Stomach (tissue), 9 donors: Measurements from ENCODE around the gene TRMT6. TPM values are rescaled to one million over a fixed set of nuclear protein-coding genes. Genes with fewer than 3 reads are reported as not detected.

Experiments used
- DNase-seq, 2 donors: peaks; one replicate each; pipeline versions ENCODE4 v3.0.0 to v3.0.0-alpha.2; 2013 to 2019
- H3K27ac ChIP-seq, 5 donors: fragments of 200-600 bp in 4 of 5; sonication (generic) in 4 of 5; one replicate each; pipeline ENCODE4 v1.5.1; 2013 to 2019; ENCODE audit warnings: mild to moderate bottlenecking in 1 of 5, moderate library complexity in 1 of 5
- H3K27me3 ChIP-seq, 3 donors: fragments of 200-600 bp; sonication (generic); one replicate each; pipeline ENCODE4 v1.5.1; 2017 to 2019; ENCODE audit warnings: mixed run types in 1 of 3
- H3K36me3 ChIP-seq, 4 donors: fragments of 200-600 bp; sonication (generic); 1 replicate in 3 of 4; 2 replicates in 1 of 4; pipeline ENCODE4 v1.5.1; 2016 to 2019
- H3K4me1 ChIP-seq, 4 donors: fragments of 200-600 bp; sonication (generic); one replicate each; pipeline ENCODE4 v1.5.1; 2016 to 2019
- H3K4me3 ChIP-seq, 4 donors: fragments of 200-600 bp; sonication (generic) in 3 of 4; one replicate each; pipeline ENCODE4 v1.5.1; 2016 to 2019; ENCODE audit warnings: mild to moderate bottlenecking in 1 of 4
- H3K9me3 ChIP-seq, 4 donors: fragments of 200-600 bp; sonication (generic); one replicate each; pipeline ENCODE4 v1.5.1; 2016 to 2019
- EP300 ChIP-seq: sonication (generic); formaldehyde crosslinking; IDR thresholded peaks from one replicate; pipeline ENCODE4 v1.6.1; 2017; ENCODE audit warnings: antibody characterized with exemption
- POLR2A ChIP-seq, 4 donors: fragments of 450-650 bp; IDR thresholded peaks; one replicate each; pipeline ENCODE4 v1.6.1; 2016; ENCODE audit warnings: antibody characterized with exemption in 4 of 4, control low read depth in 2 of 4, mild to moderate bottlenecking in 1 of 4, moderate library complexity in 1 of 4
- POLR2AphosphoS5 ChIP-seq, 3 donors: sonication (generic); formaldehyde crosslinking; IDR thresholded peaks; one replicate each; pipeline ENCODE4 v1.6.1; 2016; ENCODE audit warnings: antibody characterized with exemption in 3 of 3
- WGBS, 5 donors: extraction: QIAGEN DNeasy Blood & Tissue Kit in 3 of 5; methylation state at CpG; one replicate each; pipeline versions ENCODE4 v1.1.5 to v1.1.7; 2013 to 2018; 5-methylcytosine and 5-hydroxymethylcytosine counted together
- intact Hi-C: fragments of 100-400 bp; cut with DNase I; formaldehyde crosslinking; loops from one replicate; pipeline ENCODE4 v1.15.1; 2023; ENCODE audit warnings: low total_unique reads
- polyA plus RNA-seq, 3 donors: library from polyadenylated mRNA; stranded (reverse); fragments of 200-250 nt; gene quantifications; one replicate each; pipeline ENCODE4 v1.2.3, GENCODE V29; 2013
- total RNA-seq, 5 donors: library from RNA; depleted of rRNA; stranded (reverse); fragments of >200 nt; gene quantifications; one replicate each; pipeline versions ENCODE4 v1.1.0 to v1.2.3, GENCODE V29; 2014 to 2016
- TF ChIP-seq, protein P1 (sequence below), 7 experiments: fragments of 450-650 bp in 4 of 7; fragments of 200-600 bp in 3 of 7; sonication (generic) in 3 of 7; IDR thresholded peaks; one replicate each; pipeline ENCODE4 v1.5.1; 2016 to 2019; ENCODE audit warnings: antibody characterized with exemption in 7 of 7, control low read depth in 2 of 7, mild to moderate bottlenecking in 1 of 7
- donor health status: healthy with polysubstance abuse.
- donor health status: Bipolar disorder and iron deficiency.
- donor health status: healthy.

The TRMT6 gene
- total and polyA plus RNA-seq, 8 donors, result 2.9 to 10.9 (median 8.0) TPM

GRCh38 chr20:5923493-5923892, 26.8 kb downstream of the TRMT6 start:
- intact Hi-C loops, result no loop called here
- peaks cover 0 to 20% (median 0%) of the 10 kb centered on the region in 3 donors for H3K27me3 ChIP-seq
- TF ChIP-seq, protein P1, sequence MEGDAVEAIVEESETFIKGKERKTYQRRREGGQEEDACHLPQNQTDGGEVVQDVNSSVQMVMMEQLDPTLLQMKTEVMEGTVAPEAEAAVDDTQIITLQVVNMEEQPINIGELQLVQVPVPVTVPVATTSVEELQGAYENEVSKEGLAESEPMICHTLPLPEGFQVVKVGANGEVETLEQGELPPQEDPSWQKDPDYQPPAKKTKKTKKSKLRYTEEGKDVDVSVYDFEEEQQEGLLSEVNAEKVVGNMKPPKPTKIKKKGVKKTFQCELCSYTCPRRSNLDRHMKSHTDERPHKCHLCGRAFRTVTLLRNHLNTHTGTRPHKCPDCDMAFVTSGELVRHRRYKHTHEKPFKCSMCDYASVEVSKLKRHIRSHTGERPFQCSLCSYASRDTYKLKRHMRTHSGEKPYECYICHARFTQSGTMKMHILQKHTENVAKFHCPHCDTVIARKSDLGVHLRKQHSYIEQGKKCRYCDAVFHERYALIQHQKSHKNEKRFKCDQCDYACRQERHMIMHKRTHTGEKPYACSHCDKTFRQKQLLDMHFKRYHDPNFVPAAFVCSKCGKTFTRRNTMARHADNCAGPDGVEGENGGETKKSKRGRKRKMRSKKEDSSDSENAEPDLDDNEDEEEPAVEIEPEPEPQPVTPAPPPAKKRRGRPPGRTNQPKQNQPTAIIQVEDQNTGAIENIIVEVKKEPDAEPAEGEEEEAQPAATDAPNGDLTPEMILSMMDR (IDR thresholded peaks at IDR 0.05), result no peak
- TF ChIP-seq EP300 (no peak), POLR2AphosphoS5 (IDR thresholded peaks at IDR 0.05) (no peak), POLR2A (IDR thresholded peaks at IDR 0.05) (no peak)
- H3K36me3 ChIP-seq, result no peaks in the 10 kb centered on the region
- H3K27ac ChIP-seq, result no peak overlapping the region
- no peaks in the 10 kb centered on the region for H3K4me1 ChIP-seq
- H3K9me3 ChIP-seq, result no peaks in the 10 kb centered on the region
- DNase-seq, result no peak
- WGBS, 5 donors, result 62 to 73% (median 71%) methylated on average over 5 of the region's 5 CpGs
- no peak overlapping the region for H3K4me3 ChIP-seq

GRCh38 chr20:5920581-5920980, 29.8 kb downstream of the TRMT6 start:
- WGBS, 5 donors, result 15 to 53% (median 45%) methylated on average over 1 of the region's 1 CpG
- no peaks in the 10 kb centered on the region for H3K9me3 ChIP-seq
- H3K27me3 ChIP-seq, result peaks cover 0 to 15% (median 0%) of the 10 kb centered on the region in 3 donors
- H3K36me3 ChIP-seq, result no peaks in the 10 kb centered on the region
- no peak for DNase-seq
- H3K27ac ChIP-seq, result no peak overlapping the region
- intact Hi-C loops, result no loop called here
- TF ChIP-seq EP300 (no peak), POLR2AphosphoS5 (IDR thresholded peaks at IDR 0.05) (no peak), POLR2A (IDR thresholded peaks at IDR 0.05) (no peak)
- TF ChIP-seq, protein P1 (IDR thresholded peaks at IDR 0.05), result no peak
- H3K4me3 ChIP-seq, result no peak overlapping the region
- H3K4me1 ChIP-seq, result no peaks in the 10 kb centered on the region

DNA sequence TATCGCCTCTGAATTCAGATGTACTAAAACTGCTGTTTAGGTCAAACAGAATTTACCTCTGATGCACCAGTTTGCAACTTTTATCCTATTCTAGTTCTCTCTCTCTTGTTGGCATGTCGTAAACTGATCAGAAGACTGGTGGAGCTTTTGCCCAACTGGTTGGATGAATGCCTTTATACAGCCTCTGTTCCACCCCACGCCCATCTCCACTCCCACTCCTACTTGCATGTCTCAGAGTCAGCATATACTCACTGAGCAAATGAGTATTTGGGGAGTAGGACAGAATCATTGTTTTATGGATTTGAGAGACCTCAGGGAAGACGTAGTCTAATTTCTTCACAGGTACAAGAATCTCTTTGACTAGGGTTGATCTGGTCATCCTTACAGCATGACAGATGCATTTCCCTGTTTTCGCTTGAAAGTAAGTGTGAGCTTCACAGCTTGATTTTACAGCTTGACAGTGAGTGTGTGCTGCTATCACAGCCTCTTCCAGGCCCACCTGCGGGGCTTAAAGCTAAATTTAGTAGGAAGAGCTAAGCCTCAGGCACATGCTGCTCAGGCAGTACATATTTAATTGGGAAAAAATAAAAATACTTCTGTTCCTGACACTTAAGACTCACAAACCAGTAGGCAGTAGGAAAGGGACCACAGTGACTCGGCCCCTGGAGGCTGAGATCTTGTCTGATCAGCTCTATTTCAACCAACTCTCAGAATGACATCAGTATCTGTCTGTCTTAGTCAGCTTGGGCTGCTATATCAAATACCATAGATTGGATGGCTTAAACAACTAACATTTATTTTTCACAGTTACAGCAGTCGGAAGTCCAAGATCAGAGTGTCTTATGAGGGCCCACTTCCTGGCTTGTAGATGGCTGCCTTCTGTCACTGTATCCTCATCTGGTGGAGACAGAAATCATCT, 30.4 kb downstream of the TRMT6 start:
- Histone ChIP-seq H3K9me3 (no peaks in the 10 kb centered on the region), H3K4me3 (no peak overlapping the region), H3K36me3 (no peaks in the 10 kb centered on the region), H3K27ac (no peak overlapping the region), H3K4me1 (no peaks in the 10 kb centered on the region), H3K27me3 (peaks cover 0 to 17% (median 0%) of the 10 kb centered on the region in 3 donors)
- no peak for DNase-seq
- WGBS, 5 donors, result 65 to 73% (median 71%) methylated on average over 8 of the region's 8 CpGs
- TF ChIP-seq, protein P1 (IDR thresholded peaks at IDR 0.05), result no peak
- TF ChIP-seq POLR2A (IDR thresholded peaks at IDR 0.05) (no peak), POLR2AphosphoS5 (IDR thresholded peaks at IDR 0.05) (no peak), EP300 (no peak)
- intact Hi-C loops, result no loop called here

GRCh38 chr20:5918856-5919625, 31.3 kb downstream of the TRMT6 start:
- WGBS, 5 donors, result 34 to 47% (median 40%) methylated on average over 3 of the region's 3 CpGs
- no peaks in the 10 kb centered on the region for H3K4me1 ChIP-seq
- no peak for DNase-seq
- intact Hi-C loops, result no loop called here
- H3K36me3 ChIP-seq, result no peaks in the 10 kb centered on the region
- TF ChIP-seq POLR2A (IDR thresholded peaks at IDR 0.05) (no peak), POLR2AphosphoS5 (IDR thresholded peaks at IDR 0.05) (no peak), EP300 (no peak)
- TF ChIP-seq, protein P1 (IDR thresholded peaks at IDR 0.05), result no peak
- H3K9me3 ChIP-seq, result no peaks in the 10 kb centered on the region
- no peak overlapping the region for H3K27ac ChIP-seq
- peaks cover 0 to 22% (median 0%) of the 10 kb centered on the region in 3 donors for H3K27me3 ChIP-seq
- H3K4me3 ChIP-seq, result no peak overlapping the region
